Measurements from ENCODE around the gene BLOC1S1. TPM values are rescaled to one million over a fixed set of nuclear protein-coding genes. Genes with fewer than 3 reads are reported as not detected.

Gene BLOC1S1
- total and polyA plus RNA-seq, 2 of the 4 experiments (the other 2 are of a cell fraction), result 128 to 285 TPM

GRCh38 chr12:55703901-55704761, 11.7 kb upstream of the BLOC1S1 start:
- H3K4me1 ChIP-seq (ENCODE audit: control insufficient read depth, insufficient read depth, low read length), result peaks cover 4% of the 10 kb centered on the region; the same call in 1 of the 2 replicates
- H3K23ac ChIP-seq (ENCODE audit: low read depth, low read length), result no peak overlapping the region
- no peak overlapping the region for H2BK15ac ChIP-seq (ENCODE audit: low read depth, low read length)
- H3K4me2 ChIP-seq (ENCODE audit: low read depth, low read length), result no peak overlapping the region
- BruUV-seq (replicated peaks), result no TSS peak
- peaks cover 24% of the 10 kb centered on the region for H3K27me3 ChIP-seq (ENCODE audit: control insufficient read depth, insufficient read depth, low read length)
- no peak overlapping the region for H4K8ac ChIP-seq (ENCODE audit: low read depth in 2 of 2, low read length in 2 of 2)
- no peak overlapping the region for H3K14ac ChIP-seq (replicated peaks; ENCODE audit: low read depth, low read length)
- H3K4me3 ChIP-seq (ENCODE audit: insufficient read depth, low read depth, low read length), result no peak overlapping the region
- H3K9ac ChIP-seq (ENCODE audit: low read depth, low read length), result no peak overlapping the region
- H3K27ac ChIP-seq (ENCODE audit: insufficient read depth, low read length), result no peak overlapping the region
- H3K18ac ChIP-seq (ENCODE audit: low read depth, low read length), result no peak overlapping the region
- H3K4ac ChIP-seq (ENCODE audit: low read depth, low read length), result no peak overlapping the region
- intact Hi-C loops (cut with micrococcal nuclease) (no loop called here), in situ Hi-C loops (cut with MboI; ENCODE audit: low sequenced_read_pairs) (no loop called here), dilution Hi-C loops (cut with HindIII; ENCODE audit: low sequenced_read_pairs, unreplicated experiment) (no loop called here)
- no peak overlapping the region for H2BK20ac ChIP-seq (ENCODE audit: low read depth, low read length)
- peak; percentile 35 for DNase-seq
- H3K36me3 ChIP-seq (ENCODE audit: control insufficient read depth, insufficient read depth, low read length), result no peaks in the 10 kb centered on the region
- no peak for ATAC-seq (ENCODE audit: low read depth)
- no peak overlapping the region for H2BK5ac ChIP-seq (ENCODE audit: low read depth, low read length, poor library complexity, severe bottlenecking)
- no CpG with 5 or more reads among the region's 6 CpGs for WGBS, 2 experiments (ENCODE audit: extremely low coverage in 2 of 2, insufficient read length in 1 of 2)
- no peak overlapping the region for H2AFZ ChIP-seq (replicated peaks; ENCODE audit: low read length, poor library complexity)
- H3K79me1 ChIP-seq (ENCODE audit: low read depth in 1 of 2, low read length in 2 of 2), result no peaks in the 10 kb centered on the region
- ChIA-PET CTCF (no interaction called here), POLR2A (ENCODE audit: unreplicated experiment) (no interaction called here)
- no peaks in the 10 kb centered on the region; the same call in 1 of the 2 replicates for H3K9me1 ChIP-seq (ENCODE audit: insufficient read depth, low read length)
- H2AK5ac ChIP-seq (ENCODE audit: low read depth, low read length), result no peak overlapping the region
- no peaks in the 10 kb centered on the region for H3K9me3 ChIP-seq (ENCODE audit: control insufficient read depth, insufficient read depth, low read length)
- H3K56ac ChIP-seq (ENCODE audit: extremely low read depth, insufficient read depth, low read length), result no peak overlapping the region
- no peak for TF ChIP-seq RCOR1 (IDR thresholded peaks at IDR 0.05; ENCODE audit: insufficient replicate concordance, low read length)
- TF ChIP-seq USF2 (IDR thresholded peaks at IDR 0.05; ENCODE audit: low read depth, low read length), result no peak
- TF ChIP-seq RFX5 (IDR thresholded peaks at IDR 0.05; ENCODE audit: low read depth, low read length), result no peak
- no peak for TF ChIP-seq ELK1 (IDR thresholded peaks at IDR 0.05; ENCODE audit: borderline replicate concordance, low read depth, low read length)
- TF ChIP-seq SMC3 (IDR thresholded peaks at IDR 0.05; ENCODE audit: low read depth, low read length), result no peak
- no peak for TF ChIP-seq FOS (IDR thresholded peaks at IDR 0.05; ENCODE audit: low read depth, low read length)
- no peak for TF ChIP-seq BHLHE40 (IDR thresholded peaks at IDR 0.05; ENCODE audit: low read depth, low read length)
- TF ChIP-seq NFE2L2 (IDR thresholded peaks at IDR 0.05; ENCODE audit: low read depth, low read length), result no peak
- no peak for TF ChIP-seq RAD21 (IDR thresholded peaks at IDR 0.05; ENCODE audit: low read length)
- TF ChIP-seq CEBPB (IDR thresholded peaks at IDR 0.05; ENCODE audit: low read depth, low read length), result no peak
- no peak for TF ChIP-seq CTCF (conservative IDR thresholded peaks at IDR 0.05; ENCODE audit: low read depth, low read length)
- TF ChIP-seq MAFK (IDR thresholded peaks at IDR 0.05; ENCODE audit: low read depth, low read length), result no peak
- no peak overlapping the region for H4K5ac ChIP-seq (ENCODE audit: low read depth, low read length)
- H4K20me1 ChIP-seq (ENCODE audit: insufficient read depth, low read length), result no peaks in the 10 kb centered on the region
- H2BK120ac ChIP-seq (ENCODE audit: low read depth, low read length), result no peak overlapping the region
- H2AK9ac ChIP-seq (replicated peaks; ENCODE audit: low read depth, low read length, poor library complexity), result no peak overlapping the region
- H4K91ac ChIP-seq (ENCODE audit: insufficient read depth, low read depth, low read length), result no peak overlapping the region

Data from IMR-90 (cell line).